Measurements from ENCODE around the gene CTXND2. TPM values are rescaled to one million over a fixed set of nuclear protein-coding genes. Genes with fewer than 3 reads are reported as not detected.
"Not testable (repeated sequence)": the region's sequence is repeated elsewhere in the genome, so short reads cannot be mapped to it uniquely, and the experiment has no call there.

CTXND2 gene
- total and polyA plus RNA-seq, 9 of the 15 experiments (the other 6 are each of a cell fraction or from before 2014, with no cell fraction given): not detected

DNA sequence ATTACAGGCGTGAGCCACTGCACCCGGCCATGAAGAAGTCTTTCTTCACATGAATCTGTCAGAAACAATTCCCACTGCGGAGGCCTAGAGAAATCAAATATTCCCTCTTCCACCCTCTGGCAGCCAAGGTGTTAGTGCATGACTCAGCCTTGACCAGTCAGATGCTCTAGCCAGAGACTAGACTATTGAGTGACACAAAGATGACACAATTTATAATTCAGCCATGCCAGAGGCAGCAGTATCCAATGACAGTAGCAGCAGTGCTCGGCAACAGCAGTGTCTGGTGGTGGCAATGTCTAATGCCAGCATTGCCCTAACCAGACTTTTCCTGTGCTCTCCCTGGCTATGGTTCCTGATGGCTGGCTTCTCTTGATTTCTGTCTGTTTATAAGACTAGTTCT is 8.7 kb downstream of the CTXND2 start (continued):
- TF ChIP-seq MECOM (CRISPR knock-in tag; IDR thresholded peaks at IDR 0.05): peak; percentile 17; the same call in 1 of the 2 replicates

GRCh38 chr1:150899795-150900194 is 12.9 kb downstream of the CTXND2 start:
- H3K9ac ChIP-seq (ENCODE audit: insufficient read depth in 1 of 2, low read depth in 2 of 2, low read length in 2 of 2); H4K20me1 ChIP-seq (replicated peaks; ENCODE audit: control insufficient read depth, insufficient read depth, low read length); BruUV-seq (replicated peaks); H3K4me2 ChIP-seq (ENCODE audit: insufficient read depth, low read length); H3K27me3 ChIP-seq (ENCODE audit: control insufficient read depth in 2 of 2, insufficient read depth in 2 of 2, low read length in 2 of 2); H3K27ac ChIP-seq (ENCODE audit: extremely low read depth, low read depth, low read length); H3K9me1 ChIP-seq (ENCODE audit: control insufficient read depth, insufficient read depth, low read length); CTCF ChIA-PET (ENCODE audit: low intra/inter-chr PET ratio); FAIRE-seq; H3K4me3 ChIP-seq; H3K9me3 ChIP-seq (replicated peaks; ENCODE audit: control insufficient read depth, insufficient read depth, low read depth, low read length); H3K4me1 ChIP-seq (replicated peaks in 1 of 2; ENCODE audit: control insufficient read depth in 2 of 2, insufficient read depth in 2 of 2, low read length in 2 of 2); H3K79me2 ChIP-seq (ENCODE audit: control insufficient read depth, insufficient read depth, low read length); intact Hi-C loops (cut with micrococcal nuclease); DNase-seq (ENCODE audit: extremely low read depth in 1 of 4, low spot score in 3 of 4); H3K36me3 ChIP-seq (ENCODE audit: control insufficient read depth, insufficient read depth, low read length); in situ Hi-C loops (cut with MboI); ATAC-seq: not testable (repeated sequence)
- POLR2A ChIA-PET: interaction anchor here (0.7 to 1.8 kb wide), 2 partner anchors 9 to 92 kb away, joined by 3 to 6 read pairs; partner anchors contain the start of gene CTSK
- TF ChIP-seq CC2D1A (IDR thresholded peaks at IDR 0.05) (peak; percentile 54; the same call in 1 of the 2 replicates), ZNF316 (IDR thresholded peaks at IDR 0.05) (peak; percentile 47; the same call in 1 of the 2 replicates), SRF (CRISPR knock-in tag; IDR thresholded peaks at IDR 0.05) (peak in 1 of 2 experiments; percentile 86; a peak in 1 of 4 replicates), NFYB (IDR thresholded peaks at IDR 0.05; ENCODE audit: extremely low read depth, insufficient read length) (peak; percentile 72)
- WGBS (ENCODE audit: insufficient coverage, low coverage, missing lambda C conversion rate): 54% methylated on average over 8 of the region's 8 CpGs
- 0 out of 2 replicates have a peak overlapping the region, but pooled peaks have one; percentile 13 for H2AFZ ChIP-seq (ENCODE audit: low read depth, low read length)
